Measurements from ENCODE around the gene MYO7B. TPM values are rescaled to one million over a fixed set of nuclear protein-coding genes. Genes with fewer than 3 reads are reported as not detected.

Gene MYO7B
- total and polyA plus RNA-seq, 4 donors, result 0.51 to 4.7 (median 1.9) TPM

GRCh38 chr2:127608061-127609030 is 72.9 kb downstream of the MYO7B start:
- DNase-seq (no peak), ATAC-seq (ENCODE audit: insufficient read depth, low FRiP score) (no peak)
- Histone ChIP-seq H3K4me1 (ENCODE audit: control insufficient read depth in 5 of 5, insufficient read depth in 5 of 5, low read length in 5 of 5) (no peaks in the 10 kb centered on the region), H3K9ac (ENCODE audit: insufficient read depth in 1 of 2, low read length in 2 of 2) (no peak overlapping the region), H3K9me3 (ENCODE audit: control insufficient read depth in 4 of 4, insufficient read depth in 3 of 4, low read length in 3 of 4) (peaks cover 0 to 19% (median 4%) of the 10 kb centered on the region in 4 donors), H3K36me3 (ENCODE audit: control insufficient read depth in 4 of 4, insufficient read depth in 4 of 4, low read length in 4 of 4) (no peaks in the 10 kb centered on the region), H3K27me3 (ENCODE audit: control insufficient read depth in 3 of 3, insufficient read depth in 3 of 3, low read length in 2 of 3) (no peaks in the 10 kb centered on the region), H3K27ac (ENCODE audit: low read depth in 1 of 2, low read length in 1 of 2) (no peak overlapping the region), H3K4me3 (no peak overlapping the region)
- WGBS, 2 donors, result 85 to 88% methylated on average over 25 of the region's 25 CpGs
- TF ChIP-seq, protein P1, sequence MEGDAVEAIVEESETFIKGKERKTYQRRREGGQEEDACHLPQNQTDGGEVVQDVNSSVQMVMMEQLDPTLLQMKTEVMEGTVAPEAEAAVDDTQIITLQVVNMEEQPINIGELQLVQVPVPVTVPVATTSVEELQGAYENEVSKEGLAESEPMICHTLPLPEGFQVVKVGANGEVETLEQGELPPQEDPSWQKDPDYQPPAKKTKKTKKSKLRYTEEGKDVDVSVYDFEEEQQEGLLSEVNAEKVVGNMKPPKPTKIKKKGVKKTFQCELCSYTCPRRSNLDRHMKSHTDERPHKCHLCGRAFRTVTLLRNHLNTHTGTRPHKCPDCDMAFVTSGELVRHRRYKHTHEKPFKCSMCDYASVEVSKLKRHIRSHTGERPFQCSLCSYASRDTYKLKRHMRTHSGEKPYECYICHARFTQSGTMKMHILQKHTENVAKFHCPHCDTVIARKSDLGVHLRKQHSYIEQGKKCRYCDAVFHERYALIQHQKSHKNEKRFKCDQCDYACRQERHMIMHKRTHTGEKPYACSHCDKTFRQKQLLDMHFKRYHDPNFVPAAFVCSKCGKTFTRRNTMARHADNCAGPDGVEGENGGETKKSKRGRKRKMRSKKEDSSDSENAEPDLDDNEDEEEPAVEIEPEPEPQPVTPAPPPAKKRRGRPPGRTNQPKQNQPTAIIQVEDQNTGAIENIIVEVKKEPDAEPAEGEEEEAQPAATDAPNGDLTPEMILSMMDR (IDR thresholded peaks at IDR 0.05; ENCODE audit: control extremely low read depth, extremely low read depth), result no peak

DNA sequence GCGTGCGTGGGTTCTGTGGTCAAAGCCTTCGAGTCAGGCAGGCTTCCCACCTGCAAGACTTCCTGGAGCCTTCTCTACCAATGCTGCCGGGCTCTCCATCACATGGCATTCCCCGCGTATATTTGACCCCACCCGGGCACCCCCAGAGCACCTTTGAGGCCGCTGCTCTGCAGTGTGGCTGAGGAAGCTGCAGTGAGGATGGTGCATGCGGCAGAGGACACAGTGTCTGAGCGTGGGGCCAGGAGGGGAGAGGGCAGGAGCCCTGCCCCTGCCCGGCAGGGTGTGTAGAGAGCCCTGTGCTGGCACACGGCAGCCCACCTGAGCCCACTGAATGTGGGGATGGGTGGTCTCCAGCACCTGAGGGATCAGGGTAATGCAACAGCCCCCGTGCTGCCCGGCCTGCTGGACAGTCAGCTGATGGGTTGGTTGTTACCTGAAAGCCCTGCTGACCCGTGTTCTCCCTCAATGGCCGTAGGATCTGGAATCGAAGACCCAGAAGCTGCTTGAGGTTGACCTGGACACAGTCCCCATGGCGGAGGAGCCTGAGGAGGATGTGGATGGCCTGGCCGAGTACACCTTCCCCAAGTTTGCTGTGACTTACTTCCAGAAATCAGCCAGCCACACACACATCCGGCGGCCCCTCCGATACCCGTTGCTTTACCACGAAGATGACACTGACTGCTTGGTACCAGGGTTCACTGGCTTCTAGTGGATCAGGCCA is 73.7 kb downstream of the MYO7B start:
- no peaks in the 10 kb centered on the region for H3K4me1 ChIP-seq (ENCODE audit: control insufficient read depth in 5 of 5, insufficient read depth in 5 of 5, low read length in 5 of 5)
- no peaks in the 10 kb centered on the region for H3K27me3 ChIP-seq (ENCODE audit: control insufficient read depth in 3 of 3, insufficient read depth in 3 of 3, low read length in 2 of 3)
- no peak for ATAC-seq (ENCODE audit: insufficient read depth, low FRiP score)
- H3K9me3 ChIP-seq (ENCODE audit: control insufficient read depth in 4 of 4, insufficient read depth in 3 of 4, low read length in 3 of 4), result peaks cover 0 to 23% (median 4%) of the 10 kb centered on the region in 4 donors
- no peak for DNase-seq
- H3K36me3 ChIP-seq (ENCODE audit: control insufficient read depth in 4 of 4, insufficient read depth in 4 of 4, low read length in 4 of 4), result no peaks in the 10 kb centered on the region
- H3K27ac ChIP-seq (ENCODE audit: low read depth in 1 of 2, low read length in 1 of 2), result no peak overlapping the region
- no peak overlapping the region for H3K4me3 ChIP-seq
- TF ChIP-seq, protein P1 (IDR thresholded peaks at IDR 0.05; ENCODE audit: control extremely low read depth, extremely low read depth), result no peak
- H3K9ac ChIP-seq (ENCODE audit: insufficient read depth in 1 of 2, low read length in 2 of 2), result no peak overlapping the region
- 79 to 87% methylated on average over 24 of the region's 24 CpGs for WGBS, 2 donors

DNA sequence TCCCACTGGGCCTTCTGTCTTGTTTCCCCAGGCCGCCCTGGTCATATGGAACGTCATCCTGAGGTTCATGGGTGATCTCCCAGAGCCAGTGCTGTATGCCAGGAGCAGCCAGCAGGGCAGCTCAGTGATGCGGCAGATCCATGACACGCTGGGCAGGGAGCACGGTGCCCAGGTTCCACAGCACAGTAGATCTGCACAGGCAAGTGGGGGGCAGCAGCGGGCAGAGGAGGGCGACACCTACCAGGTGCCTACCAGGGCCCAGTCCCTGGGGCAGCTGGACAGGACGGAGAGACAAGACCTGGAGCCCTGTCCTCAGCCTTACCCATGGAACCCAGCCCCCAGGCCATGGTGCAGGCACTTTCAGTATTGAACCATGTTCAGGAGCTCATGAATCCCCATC is 74.3 kb downstream of the MYO7B start:
- TF ChIP-seq, protein P1 (IDR thresholded peaks at IDR 0.05; ENCODE audit: control extremely low read depth, extremely low read depth), result no peak
- no peaks in the 10 kb centered on the region for H3K27me3 ChIP-seq (ENCODE audit: control insufficient read depth in 3 of 3, insufficient read depth in 3 of 3, low read length in 2 of 3)
- no peak for ATAC-seq (ENCODE audit: insufficient read depth, low FRiP score)
- H3K4me3 ChIP-seq, result no peak overlapping the region
- no peak overlapping the region for H3K27ac ChIP-seq (ENCODE audit: low read depth in 1 of 2, low read length in 1 of 2)
- WGBS, 2 donors, result 96 to 97% methylated on average over 8 of the region's 8 CpGs
- no peak overlapping the region for H3K9ac ChIP-seq (ENCODE audit: insufficient read depth in 1 of 2, low read length in 2 of 2)
- DNase-seq, result no peak
- H3K9me3 ChIP-seq (ENCODE audit: control insufficient read depth in 4 of 4, insufficient read depth in 3 of 4, low read length in 3 of 4), result peaks cover 0 to 26% (median 4%) of the 10 kb centered on the region in 4 donors
- no peaks in the 10 kb centered on the region for H3K4me1 ChIP-seq (ENCODE audit: control insufficient read depth in 5 of 5, insufficient read depth in 5 of 5, low read length in 5 of 5)
- H3K36me3 ChIP-seq (ENCODE audit: control insufficient read depth in 4 of 4, insufficient read depth in 4 of 4, low read length in 4 of 4), result no peaks in the 10 kb centered on the region
